ENCODE data around the gene LIX1. TPM values are rescaled to one million over a fixed set of nuclear protein-coding genes. Genes with fewer than 3 reads are reported as not detected.

LIX1 gene
- total RNA-seq, 1 donor from 2014 or later: not detected

- Histone ChIP-seq H3K36me3 (no peaks in the 10 kb centered on the region), H3K4me1 (no peaks in the 10 kb centered on the region), H3K27ac (no peak overlapping the region), H3K4me3 (no peak overlapping the region), H3K27me3 (no peaks in the 10 kb centered on the region), H3K9me3 (no peaks in the 10 kb centered on the region)
- DNase-seq (ENCODE audit: extremely low spot score in 2 of 2): no peak
- TF ChIP-seq CTCF (IDR thresholded peaks at IDR 0.05): no peak
- intact Hi-C loops (cut with DNase I): no loop called here
These were observed 76.9 kb downstream of the LIX1 start for GRCh38 chr5:97065475-97065874.

GRCh38 chr5:97063251-97063650, 79.2 kb downstream of the LIX1 start:
- DNase-seq (ENCODE audit: extremely low spot score in 2 of 2): no peak
- no peak overlapping the region for H3K27ac ChIP-seq
- TF ChIP-seq CTCF (IDR thresholded peaks at IDR 0.05) (no peak), POLR2A (IDR thresholded peaks at IDR 0.05) (no peak), POLR2AphosphoS5 (IDR thresholded peaks at IDR 0.05; ENCODE audit: insufficient read depth in 1 of 2, low read depth in 1 of 2) (no peak)
- intact Hi-C loops (cut with DNase I): no loop called here
- no peaks in the 10 kb centered on the region for H3K4me1 ChIP-seq
- H3K9me3 ChIP-seq: no peaks in the 10 kb centered on the region
- H3K4me3 ChIP-seq: no peak overlapping the region
- H3K27me3 ChIP-seq: no peaks in the 10 kb centered on the region
- H3K36me3 ChIP-seq: no peaks in the 10 kb centered on the region

GRCh38 chr5:97062046-97062445, 80.4 kb downstream of the LIX1 start:
- Histone ChIP-seq H3K4me1 (no peaks in the 10 kb centered on the region), H3K27me3 (no peaks in the 10 kb centered on the region), H3K27ac (no peak overlapping the region), H3K36me3 (no peaks in the 10 kb centered on the region), H3K9me3 (no peaks in the 10 kb centered on the region), H3K4me3 (no peak overlapping the region)
- intact Hi-C loops (cut with DNase I): no loop called here
- no peak for TF ChIP-seq POLR2AphosphoS5 (IDR thresholded peaks at IDR 0.05; ENCODE audit: insufficient read depth in 1 of 2, low read depth in 1 of 2)
- DNase-seq (ENCODE audit: extremely low spot score in 2 of 2): no peak

- no peaks in the 10 kb centered on the region for H3K4me1 ChIP-seq
- DNase-seq (ENCODE audit: extremely low spot score in 2 of 2): no peak
- no peak overlapping the region for H3K4me3 ChIP-seq
- no peak overlapping the region for H3K27ac ChIP-seq
- TF ChIP-seq CTCF (IDR thresholded peaks at IDR 0.05) (no peak), POLR2A (IDR thresholded peaks at IDR 0.05) (no peak), POLR2AphosphoS5 (IDR thresholded peaks at IDR 0.05; ENCODE audit: insufficient read depth in 1 of 2, low read depth in 1 of 2) (no peak)
- H3K27me3 ChIP-seq: no peaks in the 10 kb centered on the region
- H3K9me3 ChIP-seq: no peaks in the 10 kb centered on the region
- intact Hi-C loops (cut with DNase I): no loop called here
- no peaks in the 10 kb centered on the region for H3K36me3 ChIP-seq
These were observed 86.1 kb downstream of the LIX1 start for GRCh38 chr5:97056263-97056662.

GRCh38 chr5:97049175-97049574, 93.2 kb downstream of the LIX1 start:
- Histone ChIP-seq H3K27me3 (no peaks in the 10 kb centered on the region), H3K36me3 (no peaks in the 10 kb centered on the region), H3K4me3 (no peak overlapping the region), H3K9me3 (no peaks in the 10 kb centered on the region), H3K4me1 (no peaks in the 10 kb centered on the region), H3K27ac (no peak overlapping the region)
- intact Hi-C loops (cut with DNase I): no loop called here
- DNase-seq (ENCODE audit: extremely low spot score in 2 of 2): no peak
- TF ChIP-seq POLR2AphosphoS5 (IDR thresholded peaks at IDR 0.05; ENCODE audit: insufficient read depth in 1 of 2, low read depth in 1 of 2) (no peak), POLR2A (IDR thresholded peaks at IDR 0.05) (no peak), CTCF (IDR thresholded peaks at IDR 0.05) (no peak)

- H3K27me3 ChIP-seq: no peaks in the 10 kb centered on the region
- intact Hi-C loops (cut with DNase I): no loop called here
These were observed 95.3 kb downstream of the LIX1 start for GRCh38 chr5:97047076-97047475.

More at GRCh38 chr5:97047076-97047475, 95.3 kb downstream of the LIX1 start:
- no peak overlapping the region for H3K4me3 ChIP-seq
- no peaks in the 10 kb centered on the region for H3K9me3 ChIP-seq
- no peak for TF ChIP-seq POLR2A (IDR thresholded peaks at IDR 0.05)
- TF ChIP-seq CTCF (IDR thresholded peaks at IDR 0.05): no peak
- TF ChIP-seq POLR2AphosphoS5 (IDR thresholded peaks at IDR 0.05; ENCODE audit: insufficient read depth in 1 of 2, low read depth in 1 of 2): no peak
- no peak for DNase-seq (ENCODE audit: extremely low spot score in 2 of 2)
- no peaks in the 10 kb centered on the region for H3K36me3 ChIP-seq
- no peak overlapping the region for H3K27ac ChIP-seq
- no peaks in the 10 kb centered on the region for H3K4me1 ChIP-seq

Data from vagina (tissue), 2 donors.